AG04450 (cell line): Measurements from ENCODE around the gene LEFTY2. TPM values are rescaled to one million over a fixed set of nuclear protein-coding genes. Genes with fewer than 3 reads are reported as not detected.

Experiments
- CTCF ChIA-PET: fragments of 300-600, 350-600 bp; formaldehyde crosslinking; extraction: SDS; loops from one replicate; lab custom pipeline; 2022; ENCODE audit warnings: antibody characterized with exemption, inconsistent platforms; lab: Charles Lee
- POLR2A ChIA-PET: fragments of 350-600 bp; formaldehyde crosslinking; extraction: SDS; loops from one replicate; lab custom pipeline; 2021; ENCODE audit warnings: antibody characterized with exemption, inconsistent platforms; lab: Yijun Ruan, JAX
- DNase-seq: peaks from one replicate; pipeline ENCODE4 v3.0.0-alpha.2; 2011; ENCODE audit warnings: low read depth, low spot score
- H3K27ac ChIP-seq: one replicate; pipeline ENCODE4 v1.5.1; 2012; ENCODE audit warnings: low read depth, low read length, control low read depth
- H3K27me3 ChIP-seq: one replicate; pipeline ENCODE4 v1.6.0; 2012; ENCODE audit warnings: low read length; ENCODE audit not compliant: control insufficient read depth, insufficient read depth
- H3K4me3 ChIP-seq: 2 replicates; pipeline ENCODE4 v1.5.1; 2011; ENCODE audit warnings: mild to moderate bottlenecking, low read depth, low read length, control low read depth
- H3K9me3 ChIP-seq: 2 replicates; pipeline ENCODE4 v1.5.1; 2012; ENCODE audit warnings: low read length; ENCODE audit not compliant: control insufficient read depth, insufficient read depth
- polyA plus RNA-seq: library from polyadenylated mRNA; depleted of rRNA; stranded (reverse); fragments of >200 nt; gene quantifications from 2 replicates; pipeline ENCODE4 v1.2.3, GENCODE V29; 2011
- TF ChIP-seq, protein P1 (sequence below): IDR thresholded peaks from 2 replicates; pipeline ENCODE4 v1.5.1; 2011; ENCODE audit warnings: low read depth, low read length, control low read depth, inconsistent platforms

Gene LEFTY2
- polyA plus RNA-seq, 1 experiment = not detected

DNA sequence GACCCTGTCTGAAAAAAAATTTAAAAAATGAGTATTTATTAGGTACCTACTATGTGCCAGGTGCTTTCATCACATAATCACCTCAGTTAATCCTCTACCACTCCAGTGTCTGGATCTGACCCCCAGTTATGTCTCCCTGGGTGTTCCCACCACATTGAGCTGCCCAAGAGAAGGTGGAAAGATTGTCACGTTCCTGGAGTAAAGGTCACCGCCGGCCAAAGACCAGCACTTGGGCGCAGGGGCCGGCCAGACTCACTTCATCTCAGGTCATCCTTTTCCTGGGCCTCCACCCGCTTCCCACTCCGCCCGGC lies 17.7 kb downstream of the LEFTY2 start:
- ChIA-PET CTCF (interaction anchor here (4.3 kb wide), 1 partner anchor 12 kb away, joined by 21 read pairs; no protein-coding TSS in a partner anchor), POLR2A (interaction anchor here (1.1 to 1.7 kb wide), 4 partner anchors 10 to 146 kb away, joined by 3 to 7 read pairs (median 5); partner anchors contain the start of genes H3-3A and TMEM63A)
- Histone ChIP-seq H3K9me3 (no peaks in the 10 kb centered on the region), H3K27me3 (no peaks in the 10 kb centered on the region), H3K27ac (peak overlapping the region; percentile 81), H3K4me3 (peak overlapping the region; percentile 89)
- TF ChIP-seq, protein P1, sequence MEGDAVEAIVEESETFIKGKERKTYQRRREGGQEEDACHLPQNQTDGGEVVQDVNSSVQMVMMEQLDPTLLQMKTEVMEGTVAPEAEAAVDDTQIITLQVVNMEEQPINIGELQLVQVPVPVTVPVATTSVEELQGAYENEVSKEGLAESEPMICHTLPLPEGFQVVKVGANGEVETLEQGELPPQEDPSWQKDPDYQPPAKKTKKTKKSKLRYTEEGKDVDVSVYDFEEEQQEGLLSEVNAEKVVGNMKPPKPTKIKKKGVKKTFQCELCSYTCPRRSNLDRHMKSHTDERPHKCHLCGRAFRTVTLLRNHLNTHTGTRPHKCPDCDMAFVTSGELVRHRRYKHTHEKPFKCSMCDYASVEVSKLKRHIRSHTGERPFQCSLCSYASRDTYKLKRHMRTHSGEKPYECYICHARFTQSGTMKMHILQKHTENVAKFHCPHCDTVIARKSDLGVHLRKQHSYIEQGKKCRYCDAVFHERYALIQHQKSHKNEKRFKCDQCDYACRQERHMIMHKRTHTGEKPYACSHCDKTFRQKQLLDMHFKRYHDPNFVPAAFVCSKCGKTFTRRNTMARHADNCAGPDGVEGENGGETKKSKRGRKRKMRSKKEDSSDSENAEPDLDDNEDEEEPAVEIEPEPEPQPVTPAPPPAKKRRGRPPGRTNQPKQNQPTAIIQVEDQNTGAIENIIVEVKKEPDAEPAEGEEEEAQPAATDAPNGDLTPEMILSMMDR = no peak
- DNase-seq = no peak

DNA sequence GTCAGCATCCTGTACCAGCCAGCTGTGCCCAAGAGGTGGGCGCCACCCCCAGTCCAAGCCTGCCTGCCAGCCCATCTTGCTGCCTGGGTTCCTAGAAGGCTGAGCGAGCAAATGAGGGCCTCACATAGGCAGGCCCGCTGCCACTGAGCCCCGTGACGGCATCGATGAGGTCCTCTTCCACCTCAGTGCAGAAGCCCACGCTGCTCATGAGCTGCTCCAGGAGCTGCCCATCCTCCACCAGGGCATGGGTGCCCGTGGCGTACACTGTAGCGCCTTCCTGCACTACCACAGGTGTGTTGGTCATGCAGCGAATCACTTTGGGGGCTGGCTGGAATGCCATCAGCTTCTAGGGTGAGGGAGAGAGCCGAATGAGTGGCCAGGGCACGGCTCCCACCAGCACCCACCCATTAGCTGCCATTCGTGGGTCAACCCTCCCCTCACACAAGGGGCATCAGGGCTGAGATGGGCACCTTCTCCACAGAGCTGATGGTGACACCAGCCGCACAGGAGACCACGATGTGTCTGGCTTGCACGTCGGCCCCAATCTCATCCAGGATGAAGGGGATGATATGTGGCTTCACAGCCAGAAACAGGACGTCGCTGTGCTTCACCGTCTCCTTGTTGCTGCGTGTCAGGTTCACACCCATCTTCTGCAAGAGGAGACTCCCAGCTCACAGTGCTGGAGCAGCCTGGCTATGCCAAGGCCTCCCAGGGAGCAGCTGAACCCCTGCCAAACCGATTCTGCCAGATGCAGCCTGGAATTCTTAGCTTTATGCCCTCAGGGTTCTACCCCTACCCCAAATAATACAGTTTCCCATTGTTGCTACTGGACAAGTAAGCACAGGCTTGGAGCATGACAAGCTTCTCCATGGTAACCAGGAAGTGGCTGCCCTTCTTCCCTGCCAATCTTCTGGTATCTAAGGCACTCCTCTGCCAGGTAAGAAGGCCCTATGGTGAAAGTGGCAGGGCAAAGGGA lies 19.0 kb downstream of the LEFTY2 start:
- TF ChIP-seq, protein P1 = no peak
- H3K4me3 ChIP-seq = no peak overlapping the region
- H3K9me3 ChIP-seq = no peaks in the 10 kb centered on the region
- DNase-seq = no peak
- no peaks in the 10 kb centered on the region for H3K27me3 ChIP-seq
- CTCF ChIA-PET = interaction anchor here (1.5 to 4.3 kb wide), 2 partner anchors 11 to 447 kb away, joined by 4 to 21 read pairs; no protein-coding TSS in a partner anchor
- H3K27ac ChIP-seq = no peak overlapping the region
- POLR2A ChIA-PET = interaction anchor here (0.6 kb wide), 1 partner anchor 436 kb away, joined by 11 read pairs; no protein-coding TSS in a partner anchor

DNA sequence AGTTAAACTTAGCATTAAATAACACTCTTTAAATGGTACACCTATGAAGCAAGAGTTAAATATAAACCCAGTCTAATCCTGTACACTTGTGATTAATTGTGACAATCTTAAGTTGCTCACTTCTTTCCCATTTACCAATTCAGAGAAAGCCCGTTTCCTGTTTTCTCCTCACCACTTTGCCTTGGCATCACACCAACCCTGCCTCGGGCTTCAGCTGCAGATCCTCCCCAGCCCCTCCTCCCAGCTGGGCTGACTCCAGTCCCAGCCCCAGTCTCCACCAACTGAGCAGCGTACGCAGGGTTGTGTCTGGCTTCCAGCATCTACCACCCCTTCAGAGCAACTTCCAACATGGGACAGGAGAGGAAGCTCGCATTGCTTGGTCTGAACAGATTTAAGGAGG lies 21.1 kb downstream of the LEFTY2 start:
- ChIA-PET CTCF (interaction anchor here (1.4 to 1.8 kb wide), 2 partner anchors 8 to 445 kb away, joined by 5 to 13 read pairs; no protein-coding TSS in a partner anchor), POLR2A (no interaction called here)
- no peak overlapping the region for H3K4me3 ChIP-seq
- H3K9me3 ChIP-seq = no peaks in the 10 kb centered on the region
- DNase-seq = peak; percentile 42
- peak overlapping the region; percentile 21 for H3K27ac ChIP-seq
- TF ChIP-seq, protein P1 = no peak
- H3K27me3 ChIP-seq = no peaks in the 10 kb centered on the region

DNA sequence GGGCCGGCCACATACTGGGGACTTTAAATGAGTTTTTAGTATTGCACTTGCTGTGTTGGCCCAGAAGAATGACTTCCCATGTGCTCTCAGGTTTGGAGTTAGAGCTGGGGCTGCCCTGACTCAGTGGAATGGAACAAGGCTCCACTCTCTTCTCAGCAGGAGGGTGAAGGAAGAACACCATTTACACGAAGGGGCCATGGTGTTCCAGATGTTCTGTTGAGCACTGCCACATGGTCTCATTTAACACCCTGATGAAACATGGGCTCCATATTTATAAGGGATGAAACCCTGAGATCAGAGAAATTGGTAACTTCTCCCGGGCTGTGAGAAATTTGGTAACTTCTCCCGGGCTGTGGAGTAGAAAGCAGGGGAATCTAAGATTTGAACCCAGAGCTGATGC lies 22.7 kb downstream of the LEFTY2 start:
- Histone ChIP-seq H3K4me3 (no peak overlapping the region), H3K27me3 (no peaks in the 10 kb centered on the region), H3K27ac (no peak overlapping the region), H3K9me3 (no peaks in the 10 kb centered on the region)
- POLR2A ChIA-PET = no interaction called here
- CTCF ChIA-PET = interaction anchor here (0.6 kb wide), 1 partner anchor 394 kb away, joined by 3 read pairs; no protein-coding TSS in a partner anchor
- TF ChIP-seq, protein P1 = no peak
- no peak for DNase-seq

DNA sequence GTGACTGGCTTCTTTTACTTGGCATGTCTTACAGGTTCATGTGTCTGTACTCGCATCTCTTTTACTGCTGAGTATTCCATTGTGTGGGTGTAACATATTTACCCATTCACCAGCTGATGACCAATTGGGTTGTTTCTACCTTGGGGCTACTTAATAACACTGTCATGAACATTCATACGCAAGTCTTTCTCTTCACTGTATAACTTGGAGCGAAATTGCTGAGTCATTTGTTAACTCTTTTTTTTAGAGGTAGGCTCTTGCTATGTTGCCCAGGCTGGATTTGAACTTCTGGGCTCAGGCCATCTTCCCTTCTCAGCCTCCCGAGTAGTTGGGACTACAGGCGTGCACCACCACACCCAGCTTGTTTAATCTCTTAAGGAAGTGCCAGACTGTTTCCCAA lies 23.5 kb downstream of the LEFTY2 start:
- H3K4me3 ChIP-seq = no peak overlapping the region
- CTCF ChIA-PET = no interaction called here
- no peak for DNase-seq
- no peaks in the 10 kb centered on the region for H3K27me3 ChIP-seq
- no peaks in the 10 kb centered on the region for H3K9me3 ChIP-seq
- no peak overlapping the region for H3K27ac ChIP-seq
- TF ChIP-seq, protein P1 = no peak
- POLR2A ChIA-PET = no interaction called here
